ENCODE measurements around the gene FGF14. TPM values are rescaled to one million over a fixed set of nuclear protein-coding genes. Genes with fewer than 3 reads are reported as not detected.

FGF14 gene
- total RNA-seq, 2 experiments from 2014 or later: not detected

DNA sequence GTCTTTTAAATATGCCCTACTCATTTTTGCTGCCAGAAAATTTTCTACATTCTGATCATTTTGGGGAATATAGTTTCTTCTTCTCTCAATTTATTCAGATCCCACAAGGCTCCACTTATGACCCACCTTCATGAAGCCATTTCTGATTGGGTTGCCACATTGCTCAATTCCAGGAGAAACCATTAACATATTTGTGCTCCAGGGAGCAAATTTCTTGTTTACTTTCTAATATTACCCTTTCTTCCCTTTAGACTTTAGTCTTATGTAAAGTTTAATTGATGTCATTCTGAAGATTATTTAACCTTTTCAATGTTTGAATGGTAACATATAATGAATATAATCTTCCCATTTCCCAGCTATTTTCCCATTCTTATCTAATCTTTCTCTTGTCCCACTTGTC lies 617.5 kb downstream of the FGF14 start:
- no TSS peak for BruUV-seq (replicated peaks)
- Histone ChIP-seq H3K4me3 (ENCODE audit: low read depth, low read length, poor library complexity, severe bottlenecking) (no peak overlapping the region), H2AFZ (ENCODE audit: low read length) (no peak overlapping the region), H3K4me1 (ENCODE audit: insufficient read depth, low read length, poor library complexity, severe bottlenecking) (no peaks in the 10 kb centered on the region), H3K9me3 (ENCODE audit: low read length) (no peaks in the 10 kb centered on the region), H3K36me3 (ENCODE audit: insufficient read depth, low read length) (no peaks in the 10 kb centered on the region), H3K27ac (ENCODE audit: low read depth, low read length, poor library complexity, severe bottlenecking) (no peak overlapping the region), H3K4me2 (ENCODE audit: low read length) (no peak overlapping the region), H3K79me2 (ENCODE audit: insufficient read depth, low read depth, low read length) (no peaks in the 10 kb centered on the region), H3K9me2 (ENCODE audit: insufficient read depth, low read length) (no peaks in the 10 kb centered on the region), H4K20me1 (ENCODE audit: insufficient read depth, low read length) (no peaks in the 10 kb centered on the region)
- intact Hi-C loops (cut with micrococcal nuclease; ENCODE audit: unreplicated experiment): no loop called here
- no peak for DNase-seq (ENCODE audit: low spot score)
- ChIA-PET POLR2A (no interaction called here), CTCF (ENCODE audit: unreplicated experiment) (no interaction called here)
- TF ChIP-seq EZH2phosphoT487 (IDR thresholded peaks at IDR 0.05; ENCODE audit: borderline replicate concordance, low read depth, low read length): no peak
- TF ChIP-seq CTCF (conservative IDR thresholded peaks at IDR 0.05; ENCODE audit: low read length): no peak

DNA sequence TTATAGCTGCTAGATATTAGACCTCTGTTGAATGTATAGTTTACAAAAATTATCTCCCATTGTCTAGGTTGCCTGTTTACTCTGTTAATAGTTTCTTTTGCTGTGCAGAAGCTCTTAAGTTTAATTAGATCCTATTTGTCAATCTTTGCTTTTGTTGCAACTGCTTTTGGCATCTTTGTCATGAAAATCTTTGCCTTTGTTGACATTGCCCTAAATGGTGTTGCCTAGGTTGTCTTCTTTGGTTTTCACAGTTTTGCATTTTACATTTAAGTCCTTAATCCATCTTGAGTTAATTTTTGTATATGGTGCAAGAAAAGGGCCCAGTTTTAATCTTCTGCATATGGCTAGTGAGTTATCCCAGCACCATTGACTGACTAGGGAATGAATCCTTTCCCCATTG lies 618.3 kb downstream of the FGF14 start:
- CTCF ChIA-PET (ENCODE audit: unreplicated experiment): no interaction called here
- no peak for DNase-seq (ENCODE audit: low spot score)
- BruUV-seq (replicated peaks): no TSS peak

DNA sequence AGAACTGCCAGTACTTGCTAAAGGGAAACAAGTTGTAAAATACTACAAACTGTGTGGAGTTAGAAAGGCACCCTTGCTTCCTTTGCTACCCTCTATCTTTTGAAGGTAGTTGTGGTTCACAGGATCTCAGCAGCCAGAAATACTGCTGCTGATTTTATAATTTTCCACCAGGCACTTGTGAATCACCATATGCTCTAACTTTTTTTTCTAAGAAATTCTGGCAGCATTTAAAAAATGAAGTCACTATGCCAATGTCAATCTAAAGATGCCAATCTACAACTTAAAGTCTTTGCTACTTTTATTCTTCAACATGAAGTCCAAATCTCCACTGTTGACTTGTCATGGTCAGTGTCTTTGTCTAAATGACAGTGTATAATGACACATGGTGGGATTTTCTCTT lies 621.6 kb downstream of the FGF14 start:
- no TSS peak for BruUV-seq (replicated peaks)
- TF ChIP-seq EZH2phosphoT487 (IDR thresholded peaks at IDR 0.05; ENCODE audit: borderline replicate concordance, low read depth, low read length) (no peak), CTCF (conservative IDR thresholded peaks at IDR 0.05; ENCODE audit: low read length) (no peak)
- DNase-seq (ENCODE audit: low spot score): no peak

More for the DNA sequence above, 618.3 kb downstream of the FGF14 start:
- intact Hi-C loops (cut with micrococcal nuclease; ENCODE audit: unreplicated experiment): no loop called here
- no peak overlapping the region for H3K27ac ChIP-seq (ENCODE audit: low read depth, low read length, poor library complexity, severe bottlenecking)
- POLR2A ChIA-PET: interaction anchor here (0.6 to 0.7 kb wide), 2 partner anchors 77 to 892 kb away, joined by 3 to 4 read pairs; no protein-coding TSS in a partner anchor
- no peaks in the 10 kb centered on the region for H3K36me3 ChIP-seq (ENCODE audit: insufficient read depth, low read length)
- H2AFZ ChIP-seq (ENCODE audit: low read length): no peak overlapping the region
- no peaks in the 10 kb centered on the region for H3K79me2 ChIP-seq (ENCODE audit: insufficient read depth, low read depth, low read length)
- no peak for TF ChIP-seq EZH2phosphoT487 (IDR thresholded peaks at IDR 0.05; ENCODE audit: borderline replicate concordance, low read depth, low read length)
- TF ChIP-seq CTCF (conservative IDR thresholded peaks at IDR 0.05; ENCODE audit: low read length): no peak
- no peak overlapping the region for H3K4me2 ChIP-seq (ENCODE audit: low read length)
- H3K4me1 ChIP-seq (ENCODE audit: insufficient read depth, low read length, poor library complexity, severe bottlenecking): no peaks in the 10 kb centered on the region
- H3K9me2 ChIP-seq (ENCODE audit: insufficient read depth, low read length): no peaks in the 10 kb centered on the region
- no peaks in the 10 kb centered on the region for H4K20me1 ChIP-seq (ENCODE audit: insufficient read depth, low read length)
- H3K4me3 ChIP-seq (ENCODE audit: low read depth, low read length, poor library complexity, severe bottlenecking): no peak overlapping the region
- no peaks in the 10 kb centered on the region for H3K9me3 ChIP-seq (ENCODE audit: low read length)

More for the DNA sequence above, 621.6 kb downstream of the FGF14 start:
- Histone ChIP-seq H3K4me2 (ENCODE audit: low read length) (no peak overlapping the region), H3K9me2 (ENCODE audit: insufficient read depth, low read length) (no peaks in the 10 kb centered on the region), H3K36me3 (ENCODE audit: insufficient read depth, low read length) (no peaks in the 10 kb centered on the region), H3K79me2 (ENCODE audit: insufficient read depth, low read depth, low read length) (no peaks in the 10 kb centered on the region), H4K20me1 (ENCODE audit: insufficient read depth, low read length) (no peaks in the 10 kb centered on the region), H3K4me1 (ENCODE audit: insufficient read depth, low read length, poor library complexity, severe bottlenecking) (no peaks in the 10 kb centered on the region), H2AFZ (ENCODE audit: low read length) (no peak overlapping the region), H3K9me3 (ENCODE audit: low read length) (no peaks in the 10 kb centered on the region), H3K4me3 (ENCODE audit: low read depth, low read length, poor library complexity, severe bottlenecking) (no peak overlapping the region), H3K27ac (ENCODE audit: low read depth, low read length, poor library complexity, severe bottlenecking) (no peak overlapping the region)
- ChIA-PET CTCF (ENCODE audit: unreplicated experiment) (no interaction called here), POLR2A (no interaction called here)
- intact Hi-C loops (cut with micrococcal nuclease; ENCODE audit: unreplicated experiment): no loop called here
